ENCODE results near the gene LAMA1.

GRCh38 chr18:7155092-7155491 is 37.5 kb upstream of the LAMA1 start:
- TF ChIP-seq CTCF (IDR thresholded peaks at IDR 0.05; ENCODE audit: low read length) (no peak), EZH2 (optimal IDR thresholded peaks at IDR 0.05; ENCODE audit: low read depth, low read length) (no peak)

Data from MM.1S (cell line).